RPMI7951 (cell line): ENCODE results near the gene ATP13A2. TPM values are rescaled to one million over a fixed set of nuclear protein-coding genes. Genes with fewer than 3 reads are reported as not detected.
"Not testable (repeated sequence)": the region's sequence is repeated elsewhere in the genome, so short reads cannot be mapped to it uniquely, and the experiment has no call there.

Experiments used
- DNase-seq: peaks from one replicate; pipeline ENCODE4 v3.0.0-alpha.2; 2012; ENCODE audit warnings: low read depth
- total RNA-seq: library from RNA; depleted of rRNA; stranded (reverse); fragments of >200 nt; shearing (Covaris generic); gene quantifications from 2 replicates; pipeline ENCODE4 v1.2.3, GENCODE V29; 2014

Gene ATP13A2
- total RNA-seq, 1 experiment from 2014 or later, result 75.0 TPM

- DNase-seq, result no peak
Observed at GRCh38 chr1:16961297-16962133, 50.2 kb downstream of the ATP13A2 start.

GRCh38 chr1:16960560-16961296 is 51.0 kb downstream of the ATP13A2 start:
- DNase-seq, result no peak

GRCh38 chr1:16958475-16958874 is 53.3 kb downstream of the ATP13A2 start:
- DNase-seq, result no peak

GRCh38 chr1:16957731-16958130 is 54.0 kb downstream of the ATP13A2 start:
- DNase-seq, result no peak

- DNase-seq, result no peak
Observed at GRCh38 chr1:16956775-16957174, 55.0 kb downstream of the ATP13A2 start.

- DNase-seq, result no peak
Observed at GRCh38 chr1:16955186-16955585, 56.5 kb downstream of the ATP13A2 start.

GRCh38 chr1:16954579-16954978 is 57.1 kb downstream of the ATP13A2 start:
- DNase-seq, result no peak

- not testable (repeated sequence) for DNase-seq
Observed at GRCh38 chr1:16952376-16952775, 59.4 kb downstream of the ATP13A2 start.

GRCh38 chr1:16949026-16949425 is 62.7 kb downstream of the ATP13A2 start:
- DNase-seq, result peak; percentile 80

GRCh38 chr1:16948282-16948891 is 63.3 kb downstream of the ATP13A2 start:
- DNase-seq, result not testable (repeated sequence)

- DNase-seq, result no peak
Observed at GRCh38 chr1:16946646-16947045, 65.1 kb downstream of the ATP13A2 start.

GRCh38 chr1:16946185-16946584 is 65.5 kb downstream of the ATP13A2 start:
- DNase-seq, result not testable (repeated sequence)

- not testable (repeated sequence) for DNase-seq
Observed at GRCh38 chr1:16945512-16945911, 66.2 kb downstream of the ATP13A2 start.

- no peak for DNase-seq
Observed at GRCh38 chr1:16944038-16944437, 67.7 kb downstream of the ATP13A2 start.

- DNase-seq, result not testable (repeated sequence)
Observed at GRCh38 chr1:16939386-16940180, 72.1 kb downstream of the ATP13A2 start.

GRCh38 chr1:16938351-16939321 is 73.1 kb downstream of the ATP13A2 start:
- no peak for DNase-seq

- not testable (repeated sequence) for DNase-seq
Observed at GRCh38 chr1:16936580-16936979, 75.1 kb downstream of the ATP13A2 start.
